GM21381 (cell line): ENCODE results near the gene ZFAND5.
A peak's percentile ranks its signal among the peaks of the same experiment; 100 is the strongest.

Experiments
- ATAC-seq: cut with Tn5 transposase; IDR thresholded peaks from one replicate; pipeline ENCODE4 v1.9.1; 2021; ENCODE audit warnings: mild to moderate bottlenecking, moderate library complexity; ENCODE audit not compliant: unreplicated experiment

Gene ZFAND5, protein sequence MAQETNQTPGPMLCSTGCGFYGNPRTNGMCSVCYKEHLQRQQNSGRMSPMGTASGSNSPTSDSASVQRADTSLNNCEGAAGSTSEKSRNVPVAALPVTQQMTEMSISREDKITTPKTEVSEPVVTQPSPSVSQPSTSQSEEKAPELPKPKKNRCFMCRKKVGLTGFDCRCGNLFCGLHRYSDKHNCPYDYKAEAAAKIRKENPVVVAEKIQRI

GRCh38 chr9:72364679-72365524 lies at the start of gene ZFAND5:
Gene ZFAND5, minus strand, starts transcription at chr9:72365208. Its CDS starts 4,430 bp downstream, at chr9:72360778.
- peak; percentile 79 for ATAC-seq

GRCh38 chr9:72412483-72413040 lies 47.6 kb upstream of the ZFAND5 start:
- no peak for ATAC-seq

DNA sequence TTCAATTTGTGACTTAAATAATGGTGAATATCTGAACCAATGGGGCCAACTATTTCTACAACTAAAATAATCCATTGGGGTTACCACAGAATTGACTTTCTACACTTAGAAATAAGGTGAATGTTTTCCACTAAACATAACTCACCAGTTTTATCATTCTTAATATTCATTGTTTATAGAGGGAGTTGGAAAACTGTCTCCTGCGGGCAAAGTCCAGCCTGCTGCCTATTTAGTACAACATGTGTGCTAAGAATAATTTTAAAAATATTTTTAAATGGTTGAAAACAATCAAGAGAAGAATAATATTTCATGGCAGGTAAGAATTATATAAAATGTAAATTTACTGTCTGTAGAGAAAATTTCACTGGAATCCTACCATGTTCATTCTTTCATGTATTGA lies 45.2 kb upstream of the ZFAND5 start:
- no peak for ATAC-seq

DNA sequence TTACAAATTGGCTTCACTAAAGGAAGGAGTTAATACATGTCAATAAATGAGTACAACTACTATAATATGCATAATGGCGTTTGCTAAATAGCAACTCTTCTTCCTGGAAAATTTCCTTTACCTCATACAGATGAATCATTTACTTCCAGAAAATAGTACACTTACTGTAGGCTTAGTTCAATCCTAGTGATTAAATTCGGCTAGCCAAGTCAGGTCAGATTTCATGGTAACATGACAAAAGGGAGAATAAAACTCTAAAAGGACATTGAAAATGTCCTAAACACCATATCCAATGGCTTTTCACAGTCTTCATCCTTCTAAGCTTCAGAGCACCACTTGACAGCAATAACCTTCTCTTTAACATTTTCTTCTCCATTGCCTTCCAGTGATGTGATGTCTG lies 42.1 kb upstream of the ZFAND5 start:
- no peak for ATAC-seq

DNA sequence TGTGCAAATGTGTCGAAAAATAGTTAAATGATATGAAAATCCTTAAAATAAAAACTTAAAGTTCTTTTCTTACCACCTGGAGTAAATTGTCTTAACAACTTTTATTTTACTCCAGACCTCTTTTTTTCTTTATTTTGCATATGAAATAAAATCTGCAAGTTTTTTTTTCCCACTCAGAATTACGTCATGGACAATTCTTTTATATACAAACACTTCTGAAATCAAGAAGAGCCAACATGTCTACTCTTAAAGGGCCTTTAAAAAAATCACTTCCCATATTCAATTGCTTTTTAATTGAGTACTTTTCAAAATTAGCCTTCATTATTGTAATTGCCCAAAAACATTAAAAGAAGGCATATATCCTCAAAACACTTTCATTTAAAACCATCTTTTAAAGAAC lies 37.7 kb upstream of the ZFAND5 start:
- no peak for ATAC-seq

DNA sequence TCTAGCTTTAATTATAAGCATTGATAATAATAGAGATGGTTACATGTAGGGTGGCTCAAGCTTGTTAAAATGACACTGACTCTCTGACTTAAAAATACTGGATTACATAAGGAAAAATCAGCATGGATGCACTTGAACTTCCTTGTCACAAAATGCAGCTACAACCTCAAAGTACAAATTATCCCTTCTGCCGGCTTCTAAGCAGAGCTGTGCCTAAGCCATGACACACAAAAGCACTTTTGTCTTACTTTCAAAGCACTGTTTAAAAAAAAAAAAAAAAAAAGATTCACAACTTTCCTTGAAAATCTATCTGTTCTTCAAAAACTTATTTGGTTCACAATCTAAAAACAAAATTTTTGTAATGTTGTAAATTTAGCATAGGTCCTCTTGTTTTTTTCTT lies 36.4 kb upstream of the ZFAND5 start:
- ATAC-seq, result no peak

- ATAC-seq, result no peak
These were observed 35.9 kb upstream of the ZFAND5 start for GRCh38 chr9:72400866-72401265.

DNA sequence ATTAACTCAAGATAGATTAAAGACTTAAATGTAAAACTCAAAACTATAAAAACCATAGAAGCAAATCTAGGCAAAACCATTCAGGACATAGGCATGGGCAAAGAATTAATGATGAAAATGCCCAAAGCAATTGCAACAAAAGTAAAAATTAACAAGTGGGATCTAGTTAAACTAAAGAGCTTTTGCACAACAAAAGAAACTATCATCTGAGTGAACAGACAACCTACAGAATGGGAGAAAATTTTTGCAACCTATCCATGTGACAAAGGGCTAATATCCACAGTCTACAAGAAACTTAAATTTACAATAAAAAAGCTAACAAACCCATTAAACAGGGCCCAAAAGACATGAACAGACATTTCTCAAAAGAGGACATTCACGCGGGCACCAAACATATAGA lies 34.4 kb upstream of the ZFAND5 start:
- no peak for ATAC-seq

DNA sequence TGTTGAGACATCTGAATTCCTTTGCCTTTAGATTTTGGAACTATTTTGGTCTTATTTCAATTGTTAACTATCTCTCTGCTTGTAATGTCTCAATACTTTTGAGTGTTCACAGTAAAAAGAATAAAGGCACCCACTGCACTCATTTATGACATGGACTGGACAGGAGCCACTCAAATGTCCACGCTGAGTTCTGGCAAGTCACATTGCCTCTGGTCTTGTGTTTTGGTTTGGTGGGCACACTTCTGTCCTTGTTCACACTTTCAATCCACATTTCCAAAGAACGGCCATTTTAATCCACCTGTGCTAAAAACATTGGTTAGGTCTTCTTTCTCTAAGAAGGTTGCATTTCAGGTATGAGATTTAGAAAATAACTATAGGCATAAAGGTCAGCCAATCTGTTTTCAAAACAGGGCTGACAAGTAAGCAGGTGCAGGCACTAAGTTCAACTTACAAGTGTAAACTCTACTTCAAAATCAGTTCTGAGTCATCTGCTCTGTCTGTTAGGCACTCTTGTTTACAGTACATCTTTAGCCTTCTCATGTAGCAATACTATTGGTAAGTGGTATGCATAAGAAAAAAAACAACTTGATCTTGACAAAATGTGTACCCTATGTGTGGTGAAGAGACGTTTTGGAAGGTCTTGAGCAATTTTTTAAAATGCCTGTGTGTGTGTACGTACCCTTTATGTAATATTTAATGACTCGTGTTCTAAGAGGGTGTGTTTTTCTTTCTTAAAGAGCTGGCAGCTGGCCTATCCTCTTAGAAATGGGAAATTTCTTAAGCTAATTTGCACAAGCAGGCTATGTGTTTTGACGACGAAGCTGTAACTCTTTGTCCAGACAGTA lies 31.5 kb upstream of the ZFAND5 start:
- no peak for ATAC-seq

DNA sequence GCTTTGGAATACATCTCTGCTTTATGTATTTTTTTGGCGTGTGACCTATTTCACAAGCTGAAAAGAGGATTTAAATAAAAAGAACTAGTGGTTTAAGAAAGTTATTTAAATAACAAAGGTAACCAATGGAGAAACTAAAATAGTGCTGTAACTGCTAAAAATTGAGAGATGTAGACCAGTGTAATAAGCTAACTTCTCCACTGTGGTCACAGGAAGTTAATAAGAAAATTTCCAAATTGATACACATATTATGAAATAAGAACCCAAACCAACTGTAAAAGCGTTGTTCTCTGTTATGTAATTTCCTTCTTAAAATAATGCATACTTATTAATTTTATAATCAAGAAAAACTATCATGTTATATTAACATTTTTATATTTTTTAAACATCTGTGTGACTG lies 29.1 kb upstream of the ZFAND5 start:
- ATAC-seq, result no peak

GRCh38 chr9:72390907-72391306 lies 25.9 kb upstream of the ZFAND5 start:
- ATAC-seq, result no peak

GRCh38 chr9:72386186-72386585 lies 21.2 kb upstream of the ZFAND5 start:
- no peak for ATAC-seq

GRCh38 chr9:72384710-72385485 lies 19.9 kb upstream of the ZFAND5 start:
- ATAC-seq, result no peak

- ATAC-seq, result no peak
These were observed 19.1 kb upstream of the ZFAND5 start for GRCh38 chr9:72383978-72384709.

DNA sequence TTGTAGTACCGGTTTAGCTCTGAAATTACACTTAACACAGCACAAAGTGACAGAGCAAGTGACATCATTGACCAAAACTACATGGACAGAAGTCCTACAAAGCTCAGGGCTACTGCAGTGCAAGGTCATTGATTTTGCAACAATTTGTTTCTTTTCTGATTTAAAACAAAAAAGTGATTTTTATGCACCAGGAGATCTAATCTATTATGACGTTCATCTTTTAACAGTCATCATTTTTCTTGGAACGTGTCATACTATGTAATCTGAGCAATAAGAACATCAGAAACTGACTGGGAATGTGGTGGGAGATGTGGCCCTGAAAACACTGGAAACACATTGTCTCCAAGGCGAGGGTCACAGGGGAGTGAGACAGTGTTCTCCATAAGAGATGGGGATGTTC lies 17.4 kb upstream of the ZFAND5 start:
- no peak for ATAC-seq

- no peak for ATAC-seq
These were observed 12.0 kb upstream of the ZFAND5 start for GRCh38 chr9:72377041-72377440.

GRCh38 chr9:72371151-72371550 lies 6.1 kb upstream of the ZFAND5 start:
- no peak for ATAC-seq

DNA sequence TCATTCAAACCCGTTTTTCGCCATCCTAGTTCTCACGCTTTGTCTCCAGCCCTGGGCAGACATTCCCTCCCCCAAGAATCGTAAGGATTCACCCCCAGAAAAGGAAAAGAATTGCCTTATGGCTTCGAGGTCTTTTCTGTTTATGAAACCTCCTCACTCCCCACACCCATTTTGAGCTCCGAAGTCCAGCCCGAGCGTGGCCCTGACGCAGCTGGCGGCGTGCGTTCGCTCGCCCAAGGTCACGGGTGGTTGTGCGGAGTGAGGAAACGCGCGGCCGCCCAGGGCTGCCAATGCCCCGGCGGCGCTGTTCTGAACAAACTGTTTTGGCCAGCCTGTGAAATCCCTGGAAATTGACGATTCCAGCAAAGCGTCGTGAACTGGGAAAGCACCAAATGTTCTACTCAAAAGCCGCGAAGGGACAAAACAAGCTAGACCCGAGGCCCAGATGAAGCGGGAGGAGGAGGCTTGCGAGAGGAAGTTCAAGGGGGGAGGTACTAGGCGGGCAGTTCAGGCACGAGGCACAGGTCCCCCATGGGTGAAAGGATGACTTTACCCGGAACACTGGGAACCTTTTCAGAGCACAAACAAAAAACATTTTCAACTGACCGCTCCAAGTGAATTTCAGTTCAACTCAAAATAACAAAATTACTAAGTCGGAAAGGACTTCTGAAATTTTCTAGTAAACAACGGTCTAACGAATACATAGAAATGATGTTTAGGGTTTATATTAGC lies 683 bp upstream of the ZFAND5 start:
- peak; percentile 35 for ATAC-seq
